SK-N-DZ (cell line): ENCODE data around the gene ERP44.
"Not testable (repeated sequence)": the region's sequence is repeated elsewhere in the genome, so short reads cannot be mapped to it uniquely, and the experiment has no call there.

Source experiments
- DNase-seq: peaks from one replicate; pipeline ENCODE4 v3.0.0-alpha.2; 2015; ENCODE audit warnings: low spot score

The ERP44 gene

GRCh38 chr9:100012279-100012678 lies 86.5 kb downstream of the ERP44 start:
- no peak for DNase-seq

DNA sequence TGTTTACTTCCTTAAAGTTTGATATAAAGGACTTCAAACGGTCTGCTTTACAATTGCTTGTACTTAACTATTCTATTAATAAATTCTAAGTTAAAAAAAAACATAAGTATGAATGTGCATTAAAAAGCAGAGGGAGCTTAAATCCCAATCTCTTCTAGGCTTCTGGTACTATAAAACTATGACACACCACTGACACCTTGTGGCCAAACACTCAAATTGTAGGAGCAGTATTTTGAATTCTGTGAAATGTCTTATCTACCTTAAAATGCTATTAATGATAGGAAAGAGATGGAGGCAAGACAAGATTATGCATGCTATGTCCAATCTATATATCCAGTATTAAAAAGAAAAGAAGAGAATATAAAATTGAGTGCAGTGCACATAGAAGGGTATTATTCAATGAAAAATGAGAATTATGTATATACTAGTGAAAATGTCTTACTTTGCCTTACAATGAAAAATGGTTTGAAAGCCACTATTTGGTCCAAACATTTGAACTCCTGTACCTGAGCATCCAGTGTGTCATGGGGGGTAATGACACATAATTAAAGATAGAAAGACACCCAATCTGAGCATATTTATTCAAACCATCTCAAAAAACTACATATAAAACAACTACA lies 87.6 kb downstream of the ERP44 start:
- DNase-seq, result peak; percentile 35

GRCh38 chr9:99999797-100000196 lies 99.0 kb downstream of the ERP44 start:
- DNase-seq, result no peak

- DNase-seq, result no peak
Observed at GRCh38 chr9:99998866-99999265, 99.9 kb downstream of the ERP44 start.

DNA sequence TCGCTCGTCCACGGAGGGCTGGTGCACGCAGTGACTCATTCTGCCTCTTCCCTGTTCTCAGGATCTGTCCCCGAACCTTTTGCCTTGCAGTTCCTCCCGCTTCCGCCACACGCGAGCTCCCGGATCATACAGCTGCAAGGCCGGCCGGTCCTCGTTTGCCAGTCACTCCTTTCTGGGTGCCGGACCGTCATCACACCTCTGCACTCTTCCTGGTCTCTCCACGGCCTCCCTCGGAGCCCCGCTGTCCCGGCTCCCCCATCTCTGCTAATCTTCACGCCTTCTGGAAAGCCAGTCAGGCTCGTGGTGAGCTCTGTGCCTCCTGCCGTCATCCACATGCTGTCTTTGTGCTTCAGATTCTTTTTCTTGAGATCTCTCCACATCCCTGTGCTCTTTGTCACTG lies 100.5 kb downstream of the ERP44 start:
- no peak for DNase-seq

GRCh38 chr9:99990508-99990907 lies 108.3 kb downstream of the ERP44 start:
- not testable (repeated sequence) for DNase-seq

DNA sequence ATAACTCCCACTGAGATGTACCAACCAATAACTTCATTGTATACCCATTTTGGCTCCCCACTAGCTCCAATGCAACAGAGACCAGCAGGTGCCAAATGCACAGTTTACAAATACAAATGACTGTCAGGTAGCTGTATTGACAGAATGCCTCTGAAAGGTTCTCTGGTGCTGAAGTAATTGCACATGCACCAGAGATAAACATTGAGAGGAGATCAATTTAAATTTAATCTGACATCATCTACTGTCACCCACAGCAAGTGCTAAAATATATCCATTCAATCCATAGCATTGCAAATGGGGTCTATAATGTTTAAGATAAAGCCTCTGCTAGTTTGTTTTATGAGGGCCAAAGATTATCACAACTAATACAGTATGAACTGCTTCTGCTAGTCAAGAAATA lies 112.2 kb downstream of the ERP44 start:
- DNase-seq, result no peak

GRCh38 chr9:99980598-99980997 lies 118.2 kb downstream of the ERP44 start:
- DNase-seq, result no peak

DNA sequence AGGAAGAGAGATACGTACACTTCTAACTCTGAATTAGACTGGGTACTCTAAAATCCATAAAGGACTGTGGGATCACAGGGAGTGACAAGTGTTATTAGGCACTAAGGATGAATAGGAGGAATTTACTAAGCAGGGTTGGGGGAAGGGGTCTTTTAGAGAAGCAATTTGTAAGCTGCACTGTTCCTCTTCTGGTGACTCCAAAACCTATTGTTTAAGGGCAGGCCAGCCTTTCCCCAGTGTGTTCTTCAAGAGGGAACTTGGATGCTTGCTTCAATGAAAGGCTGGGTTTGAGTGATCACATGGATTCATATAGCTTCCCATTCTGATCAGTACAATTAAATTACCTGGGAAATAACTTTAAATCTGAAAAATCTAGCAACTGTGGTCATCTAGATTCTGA lies 120.6 kb downstream of the ERP44 start:
- DNase-seq, result no peak

DNA sequence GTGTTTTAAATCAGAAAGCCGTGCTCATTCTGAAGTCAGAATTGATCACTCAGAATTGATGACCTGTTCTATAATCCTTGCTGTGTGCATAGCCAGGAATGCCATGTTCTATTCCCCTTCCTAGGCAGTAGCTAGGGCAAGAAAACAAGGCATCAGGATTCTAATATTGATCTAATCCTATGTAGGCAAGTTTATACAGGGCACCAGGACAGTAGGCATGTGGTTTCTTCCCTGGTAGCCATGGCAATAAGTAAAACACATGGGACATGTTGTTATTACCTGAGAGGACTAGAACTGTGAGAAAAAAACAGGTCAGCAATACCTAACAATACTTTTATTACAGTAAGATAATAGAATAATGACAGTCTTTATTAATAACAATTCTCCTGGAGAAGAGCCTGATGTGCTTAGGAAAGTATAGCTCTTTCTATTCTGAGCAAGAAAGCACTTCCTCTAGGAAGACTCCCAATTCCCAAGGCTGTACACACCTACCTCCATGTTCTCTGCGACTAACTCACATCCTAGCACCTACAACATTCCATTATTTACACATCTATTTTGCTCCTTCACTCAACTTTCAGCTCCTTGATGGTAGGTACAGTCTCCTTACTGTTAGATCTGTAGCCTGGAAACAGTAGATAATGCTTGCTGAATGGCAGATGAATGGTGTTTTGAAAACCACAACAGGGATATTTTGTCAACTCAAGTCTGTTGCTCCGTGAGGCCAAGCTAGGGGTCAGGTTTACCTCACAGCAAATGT lies 121.6 kb downstream of the ERP44 start:
- no peak for DNase-seq

GRCh38 chr9:99973455-99973854 lies 125.3 kb downstream of the ERP44 start:
- no peak for DNase-seq

DNA sequence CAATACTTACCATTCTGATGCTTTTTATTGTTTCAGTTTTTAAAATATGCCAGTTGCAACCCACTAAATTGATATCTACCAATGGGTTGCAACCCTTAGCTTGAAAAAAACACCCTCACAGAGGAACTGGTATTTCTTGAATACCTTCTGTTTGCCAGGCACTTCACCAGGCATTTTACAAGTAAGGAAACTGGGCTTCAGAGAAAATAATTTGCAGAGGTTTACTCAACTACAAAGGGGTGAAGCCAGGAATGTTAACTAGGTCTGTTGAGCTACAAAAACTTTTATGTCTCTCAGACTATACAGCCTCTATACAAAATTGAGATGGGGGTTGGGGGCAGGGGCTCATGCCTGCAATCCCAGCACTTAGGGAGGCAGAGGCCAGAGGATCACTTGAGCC lies 127.4 kb downstream of the ERP44 start:
- DNase-seq, result no peak

DNA sequence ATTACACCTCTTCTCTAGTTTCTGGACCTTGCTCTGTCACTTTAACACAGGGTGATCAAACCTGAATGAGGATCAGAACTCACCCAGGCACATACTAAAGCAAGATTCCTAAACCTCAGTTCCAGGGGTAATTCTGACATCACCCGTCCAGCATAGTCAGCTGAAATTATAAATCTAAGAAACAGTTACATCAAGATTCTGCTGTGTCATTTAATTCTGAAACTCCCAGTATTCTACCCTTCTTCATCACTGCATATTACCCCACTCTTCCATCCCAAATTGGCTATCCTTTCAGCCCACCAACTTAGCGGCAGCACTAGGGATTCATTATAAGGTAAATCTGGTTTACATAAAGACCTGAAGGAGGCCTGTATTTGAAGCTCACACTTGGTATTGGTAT lies 128.3 kb downstream of the ERP44 start:
- no peak for DNase-seq

DNA sequence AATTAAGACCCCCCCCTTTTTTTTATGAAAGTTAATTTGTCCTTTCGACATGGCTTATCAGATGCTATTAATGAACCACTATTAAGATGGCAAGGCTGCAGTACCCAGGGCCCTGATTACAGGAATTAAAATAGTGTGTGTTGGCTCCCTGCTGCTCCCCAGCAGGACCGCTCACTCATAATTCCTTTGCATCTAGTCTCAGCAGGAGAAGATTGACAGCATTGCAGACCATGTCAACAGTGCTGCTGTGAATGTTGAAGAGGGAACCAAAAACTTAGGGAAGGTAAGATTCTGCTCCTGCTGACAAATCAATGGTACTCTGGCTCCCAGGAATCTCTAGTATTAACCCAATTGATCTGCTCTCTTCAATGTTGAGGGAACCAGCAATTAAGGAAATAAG lies 131.3 kb downstream of the ERP44 start:
- no peak for DNase-seq

DNA sequence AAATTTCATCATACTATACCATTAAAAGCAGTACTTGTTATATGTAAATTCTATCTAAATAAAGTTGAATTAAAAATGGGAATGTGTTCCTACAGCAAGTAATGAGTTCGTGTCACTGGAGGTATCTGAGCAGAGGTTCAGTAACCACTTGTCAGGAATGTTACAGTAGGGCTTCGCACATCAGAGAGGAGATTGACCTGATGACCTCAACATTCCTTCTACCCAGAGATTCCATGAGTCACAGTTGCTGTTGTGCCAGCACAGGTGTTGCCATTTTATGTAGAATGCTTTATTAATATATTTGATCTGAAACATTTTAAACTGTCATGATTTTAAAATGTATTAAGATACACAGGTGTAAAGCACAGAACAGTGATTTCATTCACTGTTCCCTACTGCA lies 132.1 kb downstream of the ERP44 start:
- DNase-seq, result no peak

DNA sequence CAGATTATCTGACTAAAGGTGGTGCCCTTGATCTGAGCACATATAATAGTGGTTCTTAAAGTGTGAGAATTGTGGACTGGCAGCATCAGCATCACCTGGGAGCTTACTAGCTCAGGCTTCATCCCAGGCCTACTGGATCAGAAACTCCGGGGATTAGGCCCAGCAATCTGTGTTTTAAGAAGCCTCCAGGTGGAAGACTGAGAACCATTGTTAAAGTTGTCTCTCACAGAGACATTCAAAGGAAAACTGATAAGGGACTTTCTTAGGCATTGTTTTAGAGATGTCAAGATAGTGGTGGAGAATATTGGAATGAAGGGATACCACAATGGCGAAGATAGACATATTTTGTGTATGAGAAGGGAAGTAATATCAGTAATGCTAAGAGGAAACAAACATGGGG lies 132.8 kb downstream of the ERP44 start:
- no peak for DNase-seq

- no peak for DNase-seq
Observed at GRCh38 chr9:99964336-99964735, 134.5 kb downstream of the ERP44 start.

DNA sequence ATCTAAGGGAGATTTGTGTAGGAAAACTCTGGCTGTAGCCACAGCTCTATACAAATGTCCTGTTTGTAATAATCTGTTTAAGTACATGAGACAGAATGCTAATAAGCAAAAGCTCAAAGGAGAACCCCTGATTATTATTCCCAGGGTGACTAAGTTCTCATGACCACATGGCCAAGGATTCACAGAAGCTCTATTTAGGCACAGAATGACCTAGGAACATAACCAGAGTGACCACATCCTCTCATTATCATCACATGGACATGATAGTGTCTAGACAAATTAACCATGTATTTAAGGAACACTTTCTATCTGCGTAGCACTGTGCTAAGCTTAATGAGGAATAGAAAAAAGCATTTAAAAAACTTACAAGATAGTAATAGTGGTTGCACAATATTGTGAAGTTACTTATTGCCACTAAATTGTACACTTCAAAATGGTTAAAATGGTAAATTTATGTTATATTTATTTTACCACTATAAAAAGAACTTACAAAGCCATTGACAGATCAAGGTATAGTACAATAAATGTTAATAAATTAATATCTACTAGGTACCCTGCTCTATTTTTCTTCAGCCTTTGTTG lies 136.0 kb downstream of the ERP44 start:
- no peak for DNase-seq

DNA sequence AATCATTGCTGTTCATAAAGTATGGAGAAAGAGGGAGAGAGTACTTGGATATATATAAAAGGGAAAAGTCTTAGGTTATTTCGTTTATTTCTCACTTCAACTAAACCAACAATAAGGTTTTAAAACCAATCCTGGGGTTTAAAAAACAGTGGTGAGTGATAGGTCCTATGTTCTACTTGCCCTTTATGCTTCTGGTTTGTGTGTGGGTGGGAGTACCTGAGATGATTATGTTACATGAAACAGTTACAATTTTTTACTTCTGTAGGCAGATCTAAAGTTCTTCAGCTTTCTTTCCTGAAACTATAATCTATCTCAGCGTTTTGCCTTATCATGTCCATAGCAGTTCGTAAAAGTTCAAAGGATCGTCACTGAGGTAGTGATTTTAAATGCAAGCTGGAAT lies 143.2 kb downstream of the ERP44 start:
- no peak for DNase-seq

GRCh38 chr9:99954819-99955218 lies 144.0 kb downstream of the ERP44 start:
- no peak for DNase-seq

DNA sequence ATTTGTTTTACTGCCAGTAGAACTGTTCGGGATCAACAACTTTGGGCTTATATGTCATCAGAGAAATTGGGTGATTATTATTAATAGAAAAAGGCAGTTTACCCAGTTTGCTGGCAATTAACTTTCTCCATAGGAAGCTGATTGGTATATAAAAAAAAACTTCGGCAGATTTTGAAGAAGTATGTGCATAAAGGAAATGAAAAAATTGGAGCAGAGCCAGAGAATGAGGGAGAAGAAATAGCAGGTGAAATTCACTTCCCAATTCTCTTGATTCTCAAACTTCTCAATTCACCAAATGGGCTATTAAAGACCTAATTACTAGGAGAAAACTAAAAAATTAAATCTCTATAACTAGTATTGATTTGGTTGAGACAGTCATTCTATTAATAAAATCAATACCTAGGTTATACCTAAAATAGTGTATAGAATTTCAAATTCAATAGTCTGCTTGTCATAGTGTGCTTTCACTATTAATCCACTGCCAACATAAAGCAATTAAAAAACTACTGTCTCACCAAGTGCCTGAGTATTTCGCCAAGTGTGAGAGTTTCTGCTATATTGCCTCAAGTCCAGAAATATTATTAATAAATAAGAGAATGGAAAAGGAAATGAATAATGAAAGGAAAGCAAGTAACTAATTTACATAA lies 144.8 kb downstream of the ERP44 start:
- no peak for DNase-seq

DNA sequence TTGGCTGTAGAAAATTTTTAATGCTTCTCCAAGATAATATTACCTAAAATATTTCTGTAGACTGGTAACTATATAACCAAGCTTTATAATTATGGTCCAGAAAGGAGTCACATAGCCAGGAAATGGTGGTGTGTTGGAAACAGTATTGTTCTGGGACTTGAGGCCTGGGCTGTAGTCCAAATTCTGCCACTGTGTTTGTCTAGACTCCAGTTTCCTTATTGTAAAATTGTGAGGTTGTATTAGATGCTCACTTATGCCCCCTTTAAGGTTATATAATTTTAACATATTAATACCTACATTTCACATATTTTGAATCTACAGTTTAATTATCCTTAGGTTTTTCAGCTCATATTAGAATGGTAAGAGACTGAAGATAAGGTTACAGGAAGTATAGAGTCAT lies 149.9 kb downstream of the ERP44 start:
- no peak for DNase-seq

- DNase-seq, result no peak
Observed at GRCh38 chr9:99948482-99948881, 150.3 kb downstream of the ERP44 start.
